A549 (cell line): ENCODE measurements around the gene OPCML. TPM values are rescaled to one million over a fixed set of nuclear protein-coding genes. Genes with fewer than 3 reads are reported as not detected.

Experiments used
- ATAC-seq, 2 experiments: fragments of 200-7000 bp in 1 of 2; fragments of >200 bp in 1 of 2; cut with Nextera tagmentation in 1 of 2; cut with Tn5 transposase in 1 of 2; 3 replicates each; pipeline versions ENCODE4 v1.8.0 to v1.9.1; 2018 to 2020; ENCODE audit warnings: mild to moderate bottlenecking in 1 of 2, moderate library complexity in 1 of 2
- CTCF ChIA-PET: fragments of 300-600 bp; sonication (Branson Sonifier 250); formaldehyde crosslinking; extraction: SDS; loops from one replicate; lab custom pipeline; 2021; ENCODE audit warnings: antibody characterized with exemption, inconsistent platforms; lab: Yijun Ruan, JAX
- POLR2A ChIA-PET: fragments of 350-600 bp; formaldehyde crosslinking; extraction: SDS; loops from one replicate; lab custom pipeline; 2021; ENCODE audit warnings: antibody characterized with exemption, inconsistent platforms; lab: Yijun Ruan, JAX
- DNase-seq, 2 experiments: peaks; one replicate each; pipeline versions ENCODE4 v3.0.0 to v3.0.0-alpha.2; 2011 to 2016; ENCODE audit warnings: low read depth in 1 of 2, low spot score in 1 of 2
- FAIRE-seq: peaks from 2 replicates; lab custom pipeline; 2011; peaks lifted over from hg19 to GRCh38; lab: Jason Lieb, UNC
- H3K27ac ChIP-seq, 2 experiments: fragments of >200 bp; sonication (Bioruptor Twin); formaldehyde crosslinking; 3 replicates each; pipeline ENCODE4 v1.5.1; 2016 to 2017
- H3K4me1 ChIP-seq: fragments of >200 bp; sonication (Bioruptor Twin); formaldehyde crosslinking; 3 replicates; pipeline ENCODE4 v1.6.1; 2016
- H3K4me2 ChIP-seq: fragments of >200 bp; sonication (Bioruptor Twin); formaldehyde crosslinking; 3 replicates; pipeline ENCODE4 v1.6.1; 2016
- H3K4me3 ChIP-seq: fragments of >200 bp; sonication (Bioruptor Twin); formaldehyde crosslinking; 3 replicates; pipeline ENCODE4 v1.5.1; 2016
- H3K9me3 ChIP-seq: fragments of >200 bp; sonication (Bioruptor Twin); formaldehyde crosslinking; 3 replicates; pipeline ENCODE4 v1.6.1; 2016
- CEBPB ChIP-seq, 2 experiments: fragments of >200 bp in 1 of 2; sonication (Bioruptor Twin) in 1 of 2; formaldehyde crosslinking in 1 of 2; IDR thresholded peaks; 2 replicates each; pipeline ENCODE4 v1.6.1; 2012 to 2016
- FOSL2 ChIP-seq, 2 experiments: fragments of 450-650 bp in 1 of 2; fragments of >200 bp in 1 of 2; sonication (Bioruptor Twin) in 1 of 2; formaldehyde crosslinking; IDR thresholded peaks; 2 replicates each; pipeline versions ENCODE4 v1.5.0 to v1.6.1; 2016 to 2020; ENCODE audit warnings: mild to moderate bottlenecking in 1 of 2, moderate library complexity in 1 of 2
- HDAC2 ChIP-seq: fragments of 200-600 bp; sonication (generic); IDR thresholded peaks from 2 replicates; pipeline ENCODE4 v1.6.1; 2016
- HEYL ChIP-seq: fragments of 250-450 bp; sonication (Bioruptor Pico); IDR thresholded peaks from 2 replicates; pipeline ENCODE4 v1.8.0; 2021; ENCODE audit warnings: mild to moderate bottlenecking, moderate library complexity
- JUNB ChIP-seq: fragments of >200 bp; sonication (Bioruptor Twin); formaldehyde crosslinking; IDR thresholded peaks from 2 replicates; pipeline ENCODE4 v1.6.1; 2016
- KDM1A ChIP-seq: fragments of 200-600 bp; sonication (generic); IDR thresholded peaks from 2 replicates; pipeline ENCODE4 v1.6.1; 2016; ENCODE audit warnings: low read depth, mild to moderate bottlenecking
- MAZ ChIP-seq: fragments of 150-350 bp; IDR thresholded peaks from 2 replicates; pipeline ENCODE4 v1.6.1; 2014; ENCODE audit warnings: antibody characterized with exemption, low read depth, low read length, borderline replicate concordance
- POLR2A ChIP-seq: IDR thresholded peaks from 2 replicates; pipeline ENCODE4 v1.6.1; 2012; ENCODE audit warnings: mild to moderate bottlenecking, low read length
- RAD21 ChIP-seq, 2 experiments: fragments of >200 bp in 1 of 2; sonication (Bioruptor Twin) in 1 of 2; formaldehyde crosslinking in 1 of 2; IDR thresholded peaks in 1 of 2; conservative IDR thresholded peaks in 1 of 2; 2 replicates in 1 of 2; 3 replicates in 1 of 2; pipeline ENCODE4 v1.6.1; 2012 to 2018; ENCODE audit warnings: inconsistent platforms in 1 of 2
- RARB ChIP-seq: fragments of 250-450 bp; sonication (Bioruptor Pico); IDR thresholded peaks from 2 replicates; pipeline ENCODE4 v1.8.0; 2021; ENCODE audit warnings: mild to moderate bottlenecking, moderate library complexity
- RNF2 ChIP-seq: fragments of 200-600 bp; sonication (generic); IDR thresholded peaks from 2 replicates; pipeline ENCODE4 v1.6.1; 2016; ENCODE audit warnings: low read depth, mild to moderate bottlenecking, antibody characterized with exemption, moderate library complexity, borderline replicate concordance
- TP53 ChIP-seq: fragments of 250-450 bp; sonication (Bioruptor Pico); IDR thresholded peaks from 2 replicates; pipeline ENCODE4 v1.5.0; 2021; ENCODE audit warnings: mild to moderate bottlenecking, moderate library complexity
- ZSCAN20 ChIP-seq: fragments of 250-450 bp; sonication (Bioruptor Pico); IDR thresholded peaks from 2 replicates; pipeline ENCODE4 v1.8.0; 2022; ENCODE audit warnings: mild to moderate bottlenecking, moderate library complexity
- WGBS: methylation state at CpG from one replicate; pipeline ENCODE4 v1.1.6; 2017; ENCODE audit errors: missing lambda C conversion rate; 5-methylcytosine and 5-hydroxymethylcytosine counted together
- polyA plus RNA-seq, 4 experiments: library from polyadenylated mRNA; depleted of rRNA in 3 of 4; stranded (reverse); fragments of >200 nt; fragmentation: RNase III in 1 of 4; extraction: RNeasy Plus Mini Kit Qiagen cat#74134 plus additional on column Dnase treatment in 1 of 4; gene quantifications; 2 replicates in 3 of 4; 3 replicates in 1 of 4; pipeline ENCODE4 v1.2.3, GENCODE V29; 2011 to 2017
- TF ChIP-seq, protein P1 (sequence below): fragments of 200-600 bp; sonication (generic); IDR thresholded peaks from 2 replicates; pipeline ENCODE4 v1.6.1; 2016; ENCODE audit warnings: antibody characterized with exemption, mild to moderate bottlenecking, moderate library complexity
- TF ChIP-seq, protein P2 (sequence below): fragments of >200 bp; sonication (Bioruptor Twin); formaldehyde crosslinking; IDR thresholded peaks from 2 replicates; pipeline ENCODE4 v1.6.1; 2016
- TF ChIP-seq, protein P3 (sequence below): fragments of 250-450 bp; sonication (Bioruptor Pico); IDR thresholded peaks from 2 replicates; pipeline ENCODE4 v1.5.0; 2021; ENCODE audit warnings: mild to moderate bottlenecking, moderate library complexity, borderline replicate concordance
- TF ChIP-seq, protein P4 (sequence below): IDR thresholded peaks from 2 replicates; pipeline ENCODE4 v1.6.1; 2012
- TF ChIP-seq, protein P5 (sequence below): IDR thresholded peaks from 2 replicates; pipeline ENCODE4 v1.6.1; 2012; ENCODE audit warnings: low read depth, borderline replicate concordance

OPCML gene
- polyA plus RNA-seq, 2 of the 4 experiments (the other 2 are of a cell fraction): not detected

DNA sequence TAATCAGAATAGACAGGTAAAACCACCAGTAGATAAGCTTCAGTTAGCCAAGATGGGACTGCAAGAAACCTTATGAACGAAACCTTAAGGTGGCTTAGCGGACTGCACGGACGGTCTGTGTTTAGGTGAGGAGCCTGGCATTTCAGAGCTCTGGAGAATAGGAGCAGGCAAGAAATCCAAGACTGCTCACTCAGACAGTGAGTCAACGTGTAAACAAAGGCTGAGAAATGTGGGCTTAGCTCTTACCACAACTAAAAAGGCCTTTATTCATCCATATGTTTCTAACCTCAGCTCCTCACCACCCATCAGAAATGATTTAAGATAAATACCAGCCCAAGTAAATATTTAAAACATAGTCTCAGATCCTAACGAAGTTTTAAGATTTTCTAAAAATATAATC, 657.7 kb downstream of the OPCML start:
- no peak overlapping the region for H3K4me2 ChIP-seq
- CTCF ChIA-PET: interaction anchor here (2.1 kb wide), 1 partner anchor 13 kb away, joined by 4 read pairs; no protein-coding TSS in a partner anchor

DNA sequence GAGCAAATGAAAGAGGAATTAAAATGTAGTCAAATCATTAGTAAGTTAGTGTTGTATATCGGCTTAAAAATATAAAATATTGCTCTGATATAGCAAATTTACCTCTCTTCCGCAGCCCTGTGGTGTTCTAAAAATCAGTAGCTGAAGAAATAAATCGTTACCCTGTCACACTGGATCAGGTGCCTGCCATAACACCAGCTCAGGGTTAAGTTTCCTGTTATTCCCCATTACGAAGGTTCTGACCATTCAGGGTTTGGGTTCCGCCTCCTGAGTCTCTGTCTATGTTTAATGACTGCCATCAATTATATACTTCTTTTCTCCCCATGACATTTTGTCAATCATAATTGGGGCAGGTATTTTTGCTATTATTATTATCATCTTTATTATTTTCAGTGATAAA, 658.5 kb downstream of the OPCML start:
- no peak overlapping the region for H3K4me3 ChIP-seq
- TF ChIP-seq HDAC2: no peak
- TF ChIP-seq RAD21 (conservative IDR thresholded peaks at IDR 0.05 in 1 of 2, IDR thresholded peaks at IDR 0.05 in 1 of 2): no peak
- TF ChIP-seq, protein P1, sequence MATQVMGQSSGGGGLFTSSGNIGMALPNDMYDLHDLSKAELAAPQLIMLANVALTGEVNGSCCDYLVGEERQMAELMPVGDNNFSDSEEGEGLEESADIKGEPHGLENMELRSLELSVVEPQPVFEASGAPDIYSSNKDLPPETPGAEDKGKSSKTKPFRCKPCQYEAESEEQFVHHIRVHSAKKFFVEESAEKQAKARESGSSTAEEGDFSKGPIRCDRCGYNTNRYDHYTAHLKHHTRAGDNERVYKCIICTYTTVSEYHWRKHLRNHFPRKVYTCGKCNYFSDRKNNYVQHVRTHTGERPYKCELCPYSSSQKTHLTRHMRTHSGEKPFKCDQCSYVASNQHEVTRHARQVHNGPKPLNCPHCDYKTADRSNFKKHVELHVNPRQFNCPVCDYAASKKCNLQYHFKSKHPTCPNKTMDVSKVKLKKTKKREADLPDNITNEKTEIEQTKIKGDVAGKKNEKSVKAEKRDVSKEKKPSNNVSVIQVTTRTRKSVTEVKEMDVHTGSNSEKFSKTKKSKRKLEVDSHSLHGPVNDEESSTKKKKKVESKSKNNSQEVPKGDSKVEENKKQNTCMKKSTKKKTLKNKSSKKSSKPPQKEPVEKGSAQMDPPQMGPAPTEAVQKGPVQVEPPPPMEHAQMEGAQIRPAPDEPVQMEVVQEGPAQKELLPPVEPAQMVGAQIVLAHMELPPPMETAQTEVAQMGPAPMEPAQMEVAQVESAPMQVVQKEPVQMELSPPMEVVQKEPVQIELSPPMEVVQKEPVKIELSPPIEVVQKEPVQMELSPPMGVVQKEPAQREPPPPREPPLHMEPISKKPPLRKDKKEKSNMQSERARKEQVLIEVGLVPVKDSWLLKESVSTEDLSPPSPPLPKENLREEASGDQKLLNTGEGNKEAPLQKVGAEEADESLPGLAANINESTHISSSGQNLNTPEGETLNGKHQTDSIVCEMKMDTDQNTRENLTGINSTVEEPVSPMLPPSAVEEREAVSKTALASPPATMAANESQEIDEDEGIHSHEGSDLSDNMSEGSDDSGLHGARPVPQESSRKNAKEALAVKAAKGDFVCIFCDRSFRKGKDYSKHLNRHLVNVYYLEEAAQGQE: no peak
- TF ChIP-seq POLR2A: no peak
- no peak for TF ChIP-seq CEBPB (IDR thresholded peaks at IDR 0.05)
- TF ChIP-seq, protein P2, sequence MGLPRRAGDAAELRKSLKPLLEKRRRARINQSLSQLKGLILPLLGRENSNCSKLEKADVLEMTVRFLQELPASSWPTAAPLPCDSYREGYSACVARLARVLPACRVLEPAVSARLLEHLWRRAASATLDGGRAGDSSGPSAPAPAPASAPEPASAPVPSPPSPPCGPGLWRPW: no peak
- no peak for TF ChIP-seq KDM1A
- TF ChIP-seq HEYL (CRISPR knock-in tag): no peak
- no peak for TF ChIP-seq RARB (CRISPR knock-in tag)
- no peak for TF ChIP-seq FOSL2 (IDR thresholded peaks at IDR 0.05)
- TF ChIP-seq FOSL2 (CRISPR knock-in tag; IDR thresholded peaks at IDR 0.05): no peak
- TF ChIP-seq, protein P3, sequence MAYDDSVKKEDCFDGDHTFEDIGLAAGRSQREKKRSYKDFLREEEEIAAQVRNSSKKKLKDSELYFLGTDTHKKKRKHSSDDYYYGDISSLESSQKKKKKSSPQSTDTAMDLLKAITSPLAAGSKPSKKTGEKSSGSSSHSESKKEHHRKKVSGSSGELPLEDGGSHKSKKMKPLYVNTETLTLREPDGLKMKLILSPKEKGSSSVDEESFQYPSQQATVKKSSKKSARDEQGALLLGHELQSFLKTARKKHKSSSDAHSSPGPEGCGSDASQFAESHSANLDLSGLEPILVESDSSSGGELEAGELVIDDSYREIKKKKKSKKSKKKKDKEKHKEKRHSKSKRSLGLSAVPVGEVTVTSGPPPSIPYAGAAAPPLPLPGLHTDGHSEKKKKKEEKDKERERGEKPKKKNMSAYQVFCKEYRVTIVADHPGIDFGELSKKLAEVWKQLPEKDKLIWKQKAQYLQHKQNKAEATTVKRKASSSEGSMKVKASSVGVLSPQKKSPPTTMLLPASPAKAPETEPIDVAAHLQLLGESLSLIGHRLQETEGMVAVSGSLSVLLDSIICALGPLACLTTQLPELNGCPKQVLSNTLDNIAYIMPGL (CRISPR knock-in tag): no peak
- no peak for TF ChIP-seq TP53 (CRISPR knock-in tag)
- no peak for TF ChIP-seq RNF2
- H3K4me1 ChIP-seq: no peaks in the 10 kb centered on the region
- POLR2A ChIA-PET: no interaction called here
- no peak overlapping the region for H3K4me2 ChIP-seq
- no peaks in the 10 kb centered on the region for H3K9me3 ChIP-seq
- CTCF ChIA-PET: interaction anchor here (2.1 kb wide), 1 partner anchor 12 kb away, joined by 4 read pairs; no protein-coding TSS in a partner anchor
- ATAC-seq (no peak), DNase-seq (no peak), FAIRE-seq (no peak)
- 24% methylated on average over 5 of the region's 5 CpGs for WGBS
- H3K27ac ChIP-seq: no peak overlapping the region

More for the DNA sequence above, 657.7 kb downstream of the OPCML start:
- 1% methylated on average over 6 of the region's 6 CpGs for WGBS
- Histone ChIP-seq H3K27ac (no peak overlapping the region), H3K9me3 (no peaks in the 10 kb centered on the region), H3K4me3 (no peak overlapping the region), H3K4me1 (no peaks in the 10 kb centered on the region)
- FAIRE-seq (no peak), ATAC-seq (no peak), DNase-seq (peak in 1 of 2 experiments; percentile 2)
- POLR2A ChIA-PET: no interaction called here
- TF ChIP-seq, protein P4, sequence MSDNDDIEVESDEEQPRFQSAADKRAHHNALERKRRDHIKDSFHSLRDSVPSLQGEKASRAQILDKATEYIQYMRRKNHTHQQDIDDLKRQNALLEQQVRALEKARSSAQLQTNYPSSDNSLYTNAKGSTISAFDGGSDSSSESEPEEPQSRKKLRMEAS: no peak
- TF ChIP-seq ZSCAN20 (no peak), HDAC2 (no peak), MAZ (no peak), JUNB (no peak)
- TF ChIP-seq, protein P5, sequence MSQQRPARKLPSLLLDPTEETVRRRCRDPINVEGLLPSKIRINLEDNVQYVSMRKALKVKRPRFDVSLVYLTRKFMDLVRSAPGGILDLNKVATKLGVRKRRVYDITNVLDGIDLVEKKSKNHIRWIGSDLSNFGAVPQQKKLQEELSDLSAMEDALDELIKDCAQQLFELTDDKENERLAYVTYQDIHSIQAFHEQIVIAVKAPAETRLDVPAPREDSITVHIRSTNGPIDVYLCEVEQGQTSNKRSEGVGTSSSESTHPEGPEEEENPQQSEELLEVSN: no peak
